SK-N-SH (cell line): Measurements from ENCODE around the gene ZNF655. TPM values are rescaled to one million over a fixed set of nuclear protein-coding genes. Genes with fewer than 3 reads are reported as not detected.

Source experiments
- CTCF ChIA-PET: fragments of 300-600, 350-600 bp; formaldehyde crosslinking; extraction: SDS; loops from one replicate; lab custom pipeline; 2021; lab: Yijun Ruan, JAX
- POLR2A ChIA-PET: fragments of 350-600 bp; sonication (Branson Sonifier 250); formaldehyde crosslinking; extraction: SDS; loops from one replicate; lab custom pipeline; 2020; ENCODE audit warnings: antibody characterized with exemption, inconsistent platforms; lab: Yijun Ruan, JAX
- DNase-seq: peaks from one replicate; pipeline ENCODE4 v3.0.0; 2012
- H2AFZ ChIP-seq: fragments of 200-600 bp; sonication (generic); 2 replicates; pipeline ENCODE4 v1.8.1; 2016; ENCODE audit warnings: antibody characterized with exemption, mild to moderate bottlenecking, low read depth
- H3F3A ChIP-seq: fragments of 200-600 bp; sonication (generic); replicated peaks from 2 replicates; pipeline ENCODE3; 2016; ENCODE audit warnings: antibody characterized with exemption, mild to moderate bottlenecking; ENCODE audit not compliant: insufficient read depth
- H3K27ac ChIP-seq, 2 experiments: fragments of 200-500 bp in 1 of 2; fragments of 200-600 bp in 1 of 2; sonication (Bioruptor generic) in 1 of 2; sonication (generic), shearing (Covaris generic) in 1 of 2; 2 replicates each; pipeline versions ENCODE4 v1.5.1 to v1.6.1; 2014 to 2016; ENCODE audit warnings: low read depth in 2 of 2, inconsistent platforms in 1 of 2, low read length in 1 of 2, mild to moderate bottlenecking in 1 of 2, mixed read lengths in 1 of 2
- H3K27me3 ChIP-seq: fragments of 200-600 bp; sonication (generic), shearing (Covaris generic); 2 replicates; pipeline ENCODE4 v1.6.1; 2016; ENCODE audit warnings: mixed run types; ENCODE audit not compliant: insufficient read depth
- H3K36me3 ChIP-seq, 2 experiments: fragments of 200-500 bp in 1 of 2; fragments of 200-600 bp in 1 of 2; sonication (Bioruptor generic) in 1 of 2; sonication (generic) in 1 of 2; replicated peaks in 1 of 2; 2 replicates each; pipeline versions ENCODE3 to v1.5.1; 2014 to 2016; ENCODE audit warnings: low read length in 1 of 2, mild to moderate bottlenecking in 1 of 2; ENCODE audit not compliant: insufficient read depth in 2 of 2, control insufficient read depth in 1 of 2
- H3K4me1 ChIP-seq, 2 experiments: fragments of 200-500 bp in 1 of 2; fragments of 200-600 bp in 1 of 2; sonication (Bioruptor generic) in 1 of 2; sonication (generic), shearing (Covaris generic) in 1 of 2; 2 replicates each; pipeline versions ENCODE4 v1.5.1 to v1.6.1; 2014 to 2016; ENCODE audit warnings: low read depth in 1 of 2, low read length in 1 of 2, mixed run types in 1 of 2; ENCODE audit not compliant: insufficient read depth in 2 of 2, control insufficient read depth in 1 of 2
- H3K4me2 ChIP-seq: fragments of 200-600 bp; sonication (generic), shearing (Covaris generic); 2 replicates; pipeline ENCODE4 v1.6.1; 2017; ENCODE audit warnings: mixed run types
- H3K4me3 ChIP-seq, 2 experiments: fragments of 200-500 bp in 1 of 2; fragments of 200-600 bp in 1 of 2; sonication (Bioruptor generic) in 1 of 2; sonication (generic), shearing (Covaris generic) in 1 of 2; 2 replicates each; pipeline versions ENCODE4 v1.5.1 to v1.8.1; 2014 to 2016; ENCODE audit warnings: low read depth in 2 of 2, inconsistent platforms in 1 of 2, low read length in 1 of 2, mild to moderate bottlenecking in 1 of 2, mixed read lengths in 1 of 2, moderate library complexity in 1 of 2
- H3K79me2 ChIP-seq: fragments of 200-600 bp; sonication (generic); 2 replicates; pipeline ENCODE4 v1.8.1; 2017; ENCODE audit warnings: mild to moderate bottlenecking; ENCODE audit not compliant: insufficient read depth
- H3K9ac ChIP-seq: fragments of 200-600 bp; sonication (generic); 2 replicates; pipeline ENCODE4 v1.6.1; 2017; ENCODE audit warnings: mixed run types
- H3K9me2 ChIP-seq: fragments of 200-600 bp; sonication (generic); 2 replicates; pipeline ENCODE4 v1.6.1; 2017; ENCODE audit warnings: mixed run types
- H3K9me3 ChIP-seq: fragments of 200-600 bp; sonication (generic); 2 replicates; pipeline ENCODE4 v1.6.1; 2017; ENCODE audit warnings: mixed run types, mild to moderate bottlenecking, moderate library complexity
- H4K20me1 ChIP-seq: fragments of 200-600 bp; sonication (generic); 2 replicates; pipeline ENCODE4 v1.6.1; 2017; ENCODE audit warnings: mild to moderate bottlenecking, mixed run types; ENCODE audit not compliant: insufficient read depth
- CHD2 ChIP-seq: fragments of 150-350 bp; IDR thresholded peaks from 2 replicates; pipeline ENCODE4 v1.6.1; 2018; ENCODE audit warnings: low read length; ENCODE audit not compliant: partially characterized antibody
- EZH2phosphoT487 ChIP-seq: fragments of 200-600 bp; sonication (generic); IDR thresholded peaks from 2 replicates; pipeline ENCODE4 v1.6.1; 2017; ENCODE audit warnings: low read depth, mixed run types, mild to moderate bottlenecking, antibody characterized with exemption, moderate library complexity, borderline replicate concordance
- FOXM1 ChIP-seq: IDR thresholded peaks from 2 replicates; pipeline ENCODE4 v1.4.0; 2012; ENCODE audit warnings: low read depth, mild to moderate bottlenecking
- GABPA ChIP-seq: IDR thresholded peaks from 2 replicates; pipeline ENCODE4 v1.4.0; 2012; ENCODE audit warnings: low read depth, mild to moderate bottlenecking
- NFIC ChIP-seq: IDR thresholded peaks from 2 replicates; pipeline ENCODE4 v1.4.0; 2012; ENCODE audit warnings: borderline replicate concordance
- NRF1 ChIP-seq: IDR thresholded peaks from 2 replicates; pipeline ENCODE4 v1.6.1; 2012; ENCODE audit warnings: low read depth, mild to moderate bottlenecking, low read length
- RXRA ChIP-seq: IDR thresholded peaks from 2 replicates; pipeline ENCODE4 v1.4.0; 2012; ENCODE audit warnings: low read depth, mild to moderate bottlenecking, borderline replicate concordance
- SMC3 ChIP-seq: IDR thresholded peaks from 2 replicates; pipeline ENCODE4 v1.6.1; 2012; ENCODE audit warnings: low read depth, low read length, improper control_type of control experiment
- TCF12 ChIP-seq: IDR thresholded peaks from 2 replicates; pipeline ENCODE4 v1.4.0; 2012
- WGBS: methylation state at CpG from one replicate; pipeline ENCODE4 v1.1.6; 2017; ENCODE audit warnings: low lambda C conversion rate; 5-methylcytosine and 5-hydroxymethylcytosine counted together
- polyA plus RNA-seq, 3 experiments: library from polyadenylated mRNA; depleted of rRNA; stranded (reverse); fragments of >200 nt; gene quantifications; 2 replicates each; pipeline ENCODE4 v1.2.3, GENCODE V29; 2012
- TF ChIP-seq, protein P1 (sequence below): IDR thresholded peaks from 2 replicates; pipeline ENCODE4 v1.6.1; 2012; ENCODE audit warnings: mild to moderate bottlenecking, low read depth, low read length, moderate library complexity
- TF ChIP-seq, protein P2 (sequence below): fragments of 150-350 bp; IDR thresholded peaks from 2 replicates; pipeline ENCODE4 v1.6.1; 2016; ENCODE audit warnings: mild to moderate bottlenecking, low read depth, low read length
- TF ChIP-seq, protein P3 (sequence below): IDR thresholded peaks from 2 replicates; pipeline ENCODE4 v1.4.0; 2012; ENCODE audit warnings: low read depth
- TF ChIP-seq, protein P4 (sequence below): IDR thresholded peaks from 2 replicates; pipeline ENCODE4 v1.4.0; 2012; ENCODE audit warnings: low read depth, borderline replicate concordance
- TF ChIP-seq, protein P5 (sequence below): fragments of 150-350 bp; IDR thresholded peaks from 2 replicates; pipeline ENCODE4 v1.6.1; 2017; ENCODE audit warnings: antibody characterized with exemption, low read length, low read depth, borderline replicate concordance

Gene ZNF655
- polyA plus RNA-seq, 1 of the 3 experiments (the other 2 are of a cell fraction), result 113 TPM

DNA sequence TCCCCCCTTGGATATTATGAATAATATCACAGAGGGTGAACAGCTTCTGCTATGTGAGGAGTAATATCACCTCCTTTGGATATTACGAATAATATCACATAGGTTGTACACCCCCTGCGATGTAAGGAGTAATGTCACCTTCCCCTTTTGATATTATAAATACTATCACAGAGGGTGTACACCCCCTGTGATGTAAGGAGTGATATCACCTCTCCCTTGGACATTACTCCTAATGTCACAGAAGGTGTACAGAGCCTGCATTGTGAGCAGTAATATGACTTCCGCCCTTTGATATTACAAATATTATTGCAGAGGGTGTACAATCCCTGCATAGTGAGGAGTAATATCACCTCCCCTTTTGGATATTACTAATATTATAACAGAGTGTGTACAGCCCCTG, 30.4 kb downstream of the ZNF655 start:
- Histone ChIP-seq H4K20me1 (no peaks in the 10 kb centered on the region), H3K4me3 (no peak overlapping the region), H3K27ac (no peak overlapping the region), H3K36me3 (no peaks in the 10 kb centered on the region), H3K4me2 (no peak overlapping the region), H3K27me3 (no peaks in the 10 kb centered on the region), H3K9me3 (no peaks in the 10 kb centered on the region), H3K79me2 (no peaks in the 10 kb centered on the region), H3F3A (no peaks in the 10 kb centered on the region), H3K9me2 (no peaks in the 10 kb centered on the region), H3K4me1 (no peaks in the 10 kb centered on the region), H2AFZ (no peak overlapping the region), H3K9ac (no peak overlapping the region)
- TF ChIP-seq, protein P1, sequence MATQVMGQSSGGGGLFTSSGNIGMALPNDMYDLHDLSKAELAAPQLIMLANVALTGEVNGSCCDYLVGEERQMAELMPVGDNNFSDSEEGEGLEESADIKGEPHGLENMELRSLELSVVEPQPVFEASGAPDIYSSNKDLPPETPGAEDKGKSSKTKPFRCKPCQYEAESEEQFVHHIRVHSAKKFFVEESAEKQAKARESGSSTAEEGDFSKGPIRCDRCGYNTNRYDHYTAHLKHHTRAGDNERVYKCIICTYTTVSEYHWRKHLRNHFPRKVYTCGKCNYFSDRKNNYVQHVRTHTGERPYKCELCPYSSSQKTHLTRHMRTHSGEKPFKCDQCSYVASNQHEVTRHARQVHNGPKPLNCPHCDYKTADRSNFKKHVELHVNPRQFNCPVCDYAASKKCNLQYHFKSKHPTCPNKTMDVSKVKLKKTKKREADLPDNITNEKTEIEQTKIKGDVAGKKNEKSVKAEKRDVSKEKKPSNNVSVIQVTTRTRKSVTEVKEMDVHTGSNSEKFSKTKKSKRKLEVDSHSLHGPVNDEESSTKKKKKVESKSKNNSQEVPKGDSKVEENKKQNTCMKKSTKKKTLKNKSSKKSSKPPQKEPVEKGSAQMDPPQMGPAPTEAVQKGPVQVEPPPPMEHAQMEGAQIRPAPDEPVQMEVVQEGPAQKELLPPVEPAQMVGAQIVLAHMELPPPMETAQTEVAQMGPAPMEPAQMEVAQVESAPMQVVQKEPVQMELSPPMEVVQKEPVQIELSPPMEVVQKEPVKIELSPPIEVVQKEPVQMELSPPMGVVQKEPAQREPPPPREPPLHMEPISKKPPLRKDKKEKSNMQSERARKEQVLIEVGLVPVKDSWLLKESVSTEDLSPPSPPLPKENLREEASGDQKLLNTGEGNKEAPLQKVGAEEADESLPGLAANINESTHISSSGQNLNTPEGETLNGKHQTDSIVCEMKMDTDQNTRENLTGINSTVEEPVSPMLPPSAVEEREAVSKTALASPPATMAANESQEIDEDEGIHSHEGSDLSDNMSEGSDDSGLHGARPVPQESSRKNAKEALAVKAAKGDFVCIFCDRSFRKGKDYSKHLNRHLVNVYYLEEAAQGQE, result no peak
- no peak for TF ChIP-seq CHD2
- no peak for TF ChIP-seq EZH2phosphoT487
- TF ChIP-seq, protein P2, sequence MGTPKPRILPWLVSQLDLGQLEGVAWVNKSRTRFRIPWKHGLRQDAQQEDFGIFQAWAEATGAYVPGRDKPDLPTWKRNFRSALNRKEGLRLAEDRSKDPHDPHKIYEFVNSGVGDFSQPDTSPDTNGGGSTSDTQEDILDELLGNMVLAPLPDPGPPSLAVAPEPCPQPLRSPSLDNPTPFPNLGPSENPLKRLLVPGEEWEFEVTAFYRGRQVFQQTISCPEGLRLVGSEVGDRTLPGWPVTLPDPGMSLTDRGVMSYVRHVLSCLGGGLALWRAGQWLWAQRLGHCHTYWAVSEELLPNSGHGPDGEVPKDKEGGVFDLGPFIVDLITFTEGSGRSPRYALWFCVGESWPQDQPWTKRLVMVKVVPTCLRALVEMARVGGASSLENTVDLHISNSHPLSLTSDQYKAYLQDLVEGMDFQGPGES, result no peak
- TF ChIP-seq NFIC, result no peak
- TF ChIP-seq GABPA, result no peak
- TF ChIP-seq FOXM1, result no peak
- no peak for TF ChIP-seq TCF12
- no peak for TF ChIP-seq RXRA
- TF ChIP-seq, protein P3, sequence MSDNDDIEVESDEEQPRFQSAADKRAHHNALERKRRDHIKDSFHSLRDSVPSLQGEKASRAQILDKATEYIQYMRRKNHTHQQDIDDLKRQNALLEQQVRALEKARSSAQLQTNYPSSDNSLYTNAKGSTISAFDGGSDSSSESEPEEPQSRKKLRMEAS, result no peak
- WGBS, result 64% methylated on average over 3 of the region's 3 CpGs
- no peak for DNase-seq
- POLR2A ChIA-PET, result no interaction called here
- CTCF ChIA-PET, result no interaction called here

DNA sequence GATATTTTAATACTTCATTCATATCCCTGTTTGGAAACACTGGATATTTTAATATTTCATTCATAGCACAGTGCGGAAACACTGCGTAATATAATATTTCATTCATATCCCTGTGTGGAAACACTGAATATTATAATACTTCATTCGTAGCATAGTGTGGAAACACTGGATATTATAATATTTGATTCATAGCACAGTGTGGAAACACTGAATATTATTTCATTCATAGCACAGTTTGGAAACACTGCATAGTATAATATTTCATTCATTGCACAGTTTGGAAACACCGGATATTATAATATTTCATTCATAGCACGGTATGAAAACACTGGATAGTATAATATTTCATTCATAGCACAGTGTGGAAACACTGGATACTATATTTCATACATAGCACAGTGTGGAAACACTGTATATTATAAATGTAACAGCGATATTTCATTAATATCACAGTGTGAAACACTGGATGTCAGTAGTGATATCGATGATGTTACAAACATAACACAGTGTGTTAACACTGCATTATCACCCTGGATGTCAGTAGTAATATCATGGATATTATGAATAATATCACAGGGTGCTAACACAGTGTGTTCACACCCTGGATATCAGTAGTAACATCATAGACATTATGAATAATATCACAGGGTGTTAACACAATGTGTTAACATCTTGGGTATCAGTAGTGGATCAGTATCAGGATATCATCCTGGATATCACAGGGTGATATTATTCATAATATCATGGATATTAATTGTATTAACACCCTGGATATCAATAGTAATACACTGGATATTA, 36.7 kb downstream of the ZNF655 start:
- H4K20me1 ChIP-seq, result no peaks in the 10 kb centered on the region
- ChIA-PET POLR2A (no interaction called here), CTCF (no interaction called here)
- H3F3A ChIP-seq, result no peaks in the 10 kb centered on the region
- no peak for DNase-seq
- H2AFZ ChIP-seq, result no peak overlapping the region
- H3K4me2 ChIP-seq, result no peak overlapping the region
- H3K27ac ChIP-seq, result no peak overlapping the region
- 73% methylated on average over 7 of the region's 7 CpGs for WGBS
- TF ChIP-seq SMC3, result no peak
- TF ChIP-seq GABPA, result no peak
- TF ChIP-seq, protein P4, sequence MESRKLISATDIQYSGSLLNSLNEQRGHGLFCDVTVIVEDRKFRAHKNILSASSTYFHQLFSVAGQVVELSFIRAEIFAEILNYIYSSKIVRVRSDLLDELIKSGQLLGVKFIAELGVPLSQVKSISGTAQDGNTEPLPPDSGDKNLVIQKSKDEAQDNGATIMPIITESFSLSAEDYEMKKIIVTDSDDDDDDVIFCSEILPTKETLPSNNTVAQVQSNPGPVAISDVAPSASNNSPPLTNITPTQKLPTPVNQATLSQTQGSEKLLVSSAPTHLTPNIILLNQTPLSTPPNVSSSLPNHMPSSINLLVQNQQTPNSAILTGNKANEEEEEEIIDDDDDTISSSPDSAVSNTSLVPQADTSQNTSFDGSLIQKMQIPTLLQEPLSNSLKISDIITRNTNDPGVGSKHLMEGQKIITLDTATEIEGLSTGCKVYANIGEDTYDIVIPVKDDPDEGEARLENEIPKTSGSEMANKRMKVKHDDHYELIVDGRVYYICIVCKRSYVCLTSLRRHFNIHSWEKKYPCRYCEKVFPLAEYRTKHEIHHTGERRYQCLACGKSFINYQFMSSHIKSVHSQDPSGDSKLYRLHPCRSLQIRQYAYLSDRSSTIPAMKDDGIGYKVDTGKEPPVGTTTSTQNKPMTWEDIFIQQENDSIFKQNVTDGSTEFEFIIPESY, result no peak
- TF ChIP-seq, protein P5, sequence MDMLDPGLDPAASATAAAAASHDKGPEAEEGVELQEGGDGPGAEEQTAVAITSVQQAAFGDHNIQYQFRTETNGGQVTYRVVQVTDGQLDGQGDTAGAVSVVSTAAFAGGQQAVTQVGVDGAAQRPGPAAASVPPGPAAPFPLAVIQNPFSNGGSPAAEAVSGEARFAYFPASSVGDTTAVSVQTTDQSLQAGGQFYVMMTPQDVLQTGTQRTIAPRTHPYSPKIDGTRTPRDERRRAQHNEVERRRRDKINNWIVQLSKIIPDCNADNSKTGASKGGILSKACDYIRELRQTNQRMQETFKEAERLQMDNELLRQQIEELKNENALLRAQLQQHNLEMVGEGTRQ, result no peak
- TF ChIP-seq, protein P2, result no peak
- no peak for TF ChIP-seq NRF1
- no peaks in the 10 kb centered on the region for H3K9me3 ChIP-seq
- H3K9ac ChIP-seq, result no peak overlapping the region
- H3K4me3 ChIP-seq, result no peak overlapping the region
- H3K27me3 ChIP-seq, result no peaks in the 10 kb centered on the region
- H3K4me1 ChIP-seq, result no peaks in the 10 kb centered on the region; a peak in 1 of 4 replicates
- no peaks in the 10 kb centered on the region for H3K36me3 ChIP-seq
- no peaks in the 10 kb centered on the region for H3K9me2 ChIP-seq
- H3K79me2 ChIP-seq, result no peaks in the 10 kb centered on the region
